DND-41 (cell line): ENCODE results near the gene ZBTB45.

Experiments used
- CTCF ChIP-seq: IDR thresholded peaks from 2 replicates; pipeline ENCODE4 v1.5.1; 2012; ENCODE audit warnings: borderline replicate concordance, low read length, moderate library complexity, mild to moderate bottlenecking; ENCODE audit not compliant: poor library complexity, severe bottlenecking; ENCODE audit errors: extremely low read depth
- EZH2 ChIP-seq: IDR thresholded peaks from 3 replicates; pipeline ENCODE4 v1.6.1; 2012; ENCODE audit warnings: borderline replicate concordance, low read depth, mild to moderate bottlenecking, moderate library complexity, low read length, inconsistent platforms; ENCODE audit not compliant: severe bottlenecking

- no peak for TF ChIP-seq EZH2
- TF ChIP-seq CTCF, result no peak
Measured at GRCh38 chr19:58561373-58562121, 41.9 kb upstream of the ZBTB45 start.
